Astrocyte (in vitro differentiated cells and primary cell): ENCODE results near the gene BCL7A. TPM values are rescaled to one million over a fixed set of nuclear protein-coding genes. Genes with fewer than 3 reads are reported as not detected.
A peak's percentile ranks its signal among the peaks of the same experiment; 100 is the strongest.

Experiments used
- DNase-seq: peaks from one replicate; pipeline ENCODE4 v3.0.0-alpha.2; 2010; ENCODE audit warnings: low read depth
- FAIRE-seq: peaks from 2 replicates; lab custom pipeline; 2011; peaks lifted over from hg19 to GRCh38; lab: Jason Lieb, UNC
- H2AFZ ChIP-seq: 2 replicates; pipeline ENCODE4 v1.6.0; 2012; ENCODE audit warnings: low read depth, low read length, inconsistent platforms
- H3K27ac ChIP-seq: 2 replicates; pipeline ENCODE4 v1.5.1; 2011; ENCODE audit warnings: low read depth, low read length, inconsistent platforms
- H3K27me3 ChIP-seq: 2 replicates; pipeline ENCODE4 v1.6.0; 2011; ENCODE audit warnings: low read length, inconsistent platforms; ENCODE audit not compliant: insufficient read depth
- H3K36me3 ChIP-seq: 2 replicates; pipeline ENCODE4 v1.5.1; 2011; ENCODE audit warnings: low read length, inconsistent platforms; ENCODE audit not compliant: insufficient read depth
- H3K4me1 ChIP-seq: 2 replicates; pipeline ENCODE4 v1.5.1; 2011; ENCODE audit warnings: low read length, inconsistent platforms; ENCODE audit not compliant: insufficient read depth
- H3K4me2 ChIP-seq: 2 replicates; pipeline ENCODE4 v1.6.0; 2012; ENCODE audit warnings: low read length, inconsistent platforms
- H3K4me3 ChIP-seq: 2 replicates; pipeline ENCODE4 v1.5.1; 2011; ENCODE audit warnings: low read depth, mild to moderate bottlenecking, low read length, inconsistent platforms; ENCODE audit not compliant: insufficient read depth
- H3K79me2 ChIP-seq: 2 replicates; pipeline ENCODE4 v1.6.0; 2012; ENCODE audit warnings: mild to moderate bottlenecking, low read length, inconsistent platforms; ENCODE audit not compliant: insufficient read depth
- H3K9ac ChIP-seq: 2 replicates; pipeline ENCODE4 v1.6.0; 2012; ENCODE audit warnings: mild to moderate bottlenecking, low read length, inconsistent platforms
- H3K9me3 ChIP-seq: 2 replicates; pipeline ENCODE4 v1.5.1; 2012; ENCODE audit warnings: low read depth, mild to moderate bottlenecking, low read length, inconsistent platforms; ENCODE audit not compliant: insufficient read depth
- H4K20me1 ChIP-seq: 2 replicates; pipeline ENCODE4 v1.6.0; 2012; ENCODE audit warnings: low read length, inconsistent platforms; ENCODE audit not compliant: insufficient read depth
- H3K27ac Mint-ChIP-seq: one replicate; pipeline ENCODE4 v1.8.0; 2021; ENCODE audit warnings: mild to moderate bottlenecking, mixed read lengths; ENCODE audit not compliant: unreplicated experiment
- H3K27me3 Mint-ChIP-seq: one replicate; pipeline ENCODE4 v1.8.0; 2021; ENCODE audit warnings: low read depth, mixed read lengths; ENCODE audit not compliant: unreplicated experiment
- H3K36me3 Mint-ChIP-seq: one replicate; pipeline ENCODE4 v1.8.0; 2021; ENCODE audit warnings: low read depth, mixed read lengths; ENCODE audit not compliant: unreplicated experiment
- H3K4me1 Mint-ChIP-seq: one replicate; pipeline ENCODE4 v1.8.0; 2021; ENCODE audit warnings: low read depth, mixed read lengths; ENCODE audit not compliant: unreplicated experiment
- H3K4me3 Mint-ChIP-seq: one replicate; pipeline ENCODE4 v1.8.0; 2021; ENCODE audit warnings: mild to moderate bottlenecking, moderate library complexity, mixed read lengths; ENCODE audit not compliant: unreplicated experiment
- H3K9me3 Mint-ChIP-seq: one replicate; pipeline ENCODE4 v1.8.0; 2021; ENCODE audit warnings: mild to moderate bottlenecking, mixed read lengths; ENCODE audit not compliant: unreplicated experiment
- EZH2 ChIP-seq: IDR thresholded peaks from 2 replicates; pipeline ENCODE4 v1.6.1; 2012; ENCODE audit warnings: mild to moderate bottlenecking, low read length, inconsistent platforms; ENCODE audit not compliant: insufficient read depth
- total RNA-seq: library from RNA; stranded (reverse); gene quantifications from 2 replicates; pipeline ENCODE4 v1.2.1, GENCODE V29; 2021
- TF ChIP-seq, protein P1 (sequence below): IDR thresholded peaks from 2 replicates; pipeline ENCODE4 v1.5.1; 2011; ENCODE audit warnings: low read depth, mild to moderate bottlenecking, inconsistent platforms, low read length, moderate library complexity; ENCODE audit not compliant: insufficient read depth

BCL7A gene
- total RNA-seq, 1 donor from 2014 or later, result 9.6 TPM

GRCh38 chr12:122018937-122019336 is 2.7 kb upstream of the BCL7A start:
- peak overlapping the region; percentile 53 for H3K27ac Mint-ChIP-seq
- no peaks in the 10 kb centered on the region for H3K36me3 Mint-ChIP-seq
- peaks cover 10% of the 10 kb centered on the region for H3K27me3 Mint-ChIP-seq
- Histone ChIP-seq H4K20me1 (no peaks in the 10 kb centered on the region), H3K27ac (no peak overlapping the region), H3K4me1 (peaks cover 18% of the 10 kb centered on the region), H3K4me3 (no peak overlapping the region), H3K79me2 (peaks cover under 1% of the 10 kb centered on the region), H3K4me2 (no peak overlapping the region), H3K9ac (no peak overlapping the region), H3K9me3 (no peaks in the 10 kb centered on the region), H2AFZ (no peak overlapping the region), H3K27me3 (no peaks in the 10 kb centered on the region), H3K36me3 (no peaks in the 10 kb centered on the region)
- no peak for FAIRE-seq
- H3K9me3 Mint-ChIP-seq, result peaks cover 10% of the 10 kb centered on the region
- no peak for DNase-seq
- no peak for TF ChIP-seq EZH2
- TF ChIP-seq, protein P1, sequence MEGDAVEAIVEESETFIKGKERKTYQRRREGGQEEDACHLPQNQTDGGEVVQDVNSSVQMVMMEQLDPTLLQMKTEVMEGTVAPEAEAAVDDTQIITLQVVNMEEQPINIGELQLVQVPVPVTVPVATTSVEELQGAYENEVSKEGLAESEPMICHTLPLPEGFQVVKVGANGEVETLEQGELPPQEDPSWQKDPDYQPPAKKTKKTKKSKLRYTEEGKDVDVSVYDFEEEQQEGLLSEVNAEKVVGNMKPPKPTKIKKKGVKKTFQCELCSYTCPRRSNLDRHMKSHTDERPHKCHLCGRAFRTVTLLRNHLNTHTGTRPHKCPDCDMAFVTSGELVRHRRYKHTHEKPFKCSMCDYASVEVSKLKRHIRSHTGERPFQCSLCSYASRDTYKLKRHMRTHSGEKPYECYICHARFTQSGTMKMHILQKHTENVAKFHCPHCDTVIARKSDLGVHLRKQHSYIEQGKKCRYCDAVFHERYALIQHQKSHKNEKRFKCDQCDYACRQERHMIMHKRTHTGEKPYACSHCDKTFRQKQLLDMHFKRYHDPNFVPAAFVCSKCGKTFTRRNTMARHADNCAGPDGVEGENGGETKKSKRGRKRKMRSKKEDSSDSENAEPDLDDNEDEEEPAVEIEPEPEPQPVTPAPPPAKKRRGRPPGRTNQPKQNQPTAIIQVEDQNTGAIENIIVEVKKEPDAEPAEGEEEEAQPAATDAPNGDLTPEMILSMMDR, result no peak
- H3K4me3 Mint-ChIP-seq, result no peak overlapping the region
- H3K4me1 Mint-ChIP-seq, result peaks cover 3% of the 10 kb centered on the region

DNA sequence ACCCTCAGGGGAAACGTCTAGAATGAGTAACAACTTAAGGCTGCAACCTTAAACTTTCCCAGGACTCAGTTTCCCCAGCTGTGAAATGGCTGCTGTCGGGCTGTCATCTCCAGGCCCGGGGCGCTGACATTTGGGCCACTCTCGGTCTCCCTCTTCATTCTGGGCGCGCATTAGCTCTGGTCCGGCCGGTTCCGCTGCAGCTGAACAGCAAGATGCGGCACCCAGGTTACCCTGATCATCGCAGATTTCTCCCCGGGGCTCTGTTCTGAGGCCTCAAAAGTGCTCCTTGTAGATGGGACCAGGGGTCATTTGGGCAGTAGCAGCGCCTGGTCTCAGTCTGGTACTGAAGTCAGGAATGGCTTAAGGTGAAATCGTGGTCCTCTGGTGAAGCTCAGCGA is 890 bp upstream of the BCL7A start:
- FAIRE-seq (no peak), DNase-seq (no peak)
- TF ChIP-seq, protein P1, result no peak
- TF ChIP-seq EZH2, result no peak
- H3K4me1 Mint-ChIP-seq, result peaks cover 3% of the 10 kb centered on the region
- peak overlapping the region; percentile 62 for H3K4me3 ChIP-seq
- H3K27me3 Mint-ChIP-seq, result peaks cover 10% of the 10 kb centered on the region
- no peaks in the 10 kb centered on the region for H3K36me3 ChIP-seq
- peak overlapping the region; percentile 87 for H2AFZ ChIP-seq
- H3K9ac ChIP-seq, result peak overlapping the region; percentile 75
- H3K27me3 ChIP-seq, result no peaks in the 10 kb centered on the region
- peaks cover 13% of the 10 kb centered on the region for H3K79me2 ChIP-seq
- H3K36me3 Mint-ChIP-seq, result no peaks in the 10 kb centered on the region
- H3K27ac ChIP-seq, result no peak overlapping the region
- no peak overlapping the region for H3K27ac Mint-ChIP-seq
- no peaks in the 10 kb centered on the region for H4K20me1 ChIP-seq
- H3K9me3 ChIP-seq, result no peaks in the 10 kb centered on the region
- H3K4me2 ChIP-seq, result peak overlapping the region; percentile 91
- H3K4me3 Mint-ChIP-seq, result peak overlapping the region; percentile 88
- peaks cover 23% of the 10 kb centered on the region for H3K4me1 ChIP-seq
- H3K9me3 Mint-ChIP-seq, result peaks cover 10% of the 10 kb centered on the region

GRCh38 chr12:122021193-122021821 is 377 bp upstream of the BCL7A start:
- TF ChIP-seq EZH2, result no peak
- TF ChIP-seq, protein P1, result no peak
- H3K9ac ChIP-seq, result peak overlapping the region; percentile 75
- H3K27ac Mint-ChIP-seq, result no peak overlapping the region
- H3K27ac ChIP-seq, result no peak overlapping the region
- DNase-seq, result no peak
- peaks cover 3% of the 10 kb centered on the region for H3K4me1 Mint-ChIP-seq
- peak overlapping the region; percentile 88 for H3K4me3 Mint-ChIP-seq
- no peak for FAIRE-seq
- peaks cover 1% of the 10 kb centered on the region for H4K20me1 ChIP-seq
- H3K4me1 ChIP-seq, result peaks cover 23% of the 10 kb centered on the region
- H3K79me2 ChIP-seq, result peaks cover 15% of the 10 kb centered on the region
- H2AFZ ChIP-seq, result peak overlapping the region; percentile 87
- H3K9me3 ChIP-seq, result no peaks in the 10 kb centered on the region
- H3K9me3 Mint-ChIP-seq, result peaks cover 10% of the 10 kb centered on the region
- H3K27me3 ChIP-seq, result no peaks in the 10 kb centered on the region
- H3K36me3 Mint-ChIP-seq, result no peaks in the 10 kb centered on the region
- H3K36me3 ChIP-seq, result no peaks in the 10 kb centered on the region
- peak overlapping the region; percentile 91 for H3K4me2 ChIP-seq
- peak overlapping the region; percentile 62 for H3K4me3 ChIP-seq
- peaks cover 10% of the 10 kb centered on the region for H3K27me3 Mint-ChIP-seq
